Cardiac septum (tissue), 1 donor: ENCODE data around the gene CRELD1. TPM values are rescaled to one million over a fixed set of nuclear protein-coding genes. Genes with fewer than 3 reads are reported as not detected.

Experiments
- DNase-seq: peaks from one replicate; pipeline ENCODE4 v3.0.0-alpha.2; 2020; ENCODE audit warnings: low spot score
- intact Hi-C: fragments of 100-400 bp; cut with DNase I; formaldehyde crosslinking; loops from one replicate; pipeline ENCODE4 v1.14.0; 2022
- total RNA-seq: library from RNA; stranded (reverse); fragmentation: NEBNext Ultra II Directional; extraction: Animal tissue kit (Norgen Biotek cat#: 25700); gene quantifications from one replicate; pipeline ENCODE4 v1.2.1, GENCODE V29; 2021
- donor health status: DM: no; HTN: no; CAD: no.

CRELD1 gene
- total RNA-seq, 1 donor from 2014 or later, result 60.1 TPM

GRCh38 chr3:9948586-9948985 is 15.0 kb downstream of the CRELD1 start:
- no peak for DNase-seq
- intact Hi-C loops, result no loop called here

- intact Hi-C loops, result no loop called here
- DNase-seq, result no peak
Observed at GRCh38 chr3:9949115-9949514, 15.5 kb downstream of the CRELD1 start.

DNA sequence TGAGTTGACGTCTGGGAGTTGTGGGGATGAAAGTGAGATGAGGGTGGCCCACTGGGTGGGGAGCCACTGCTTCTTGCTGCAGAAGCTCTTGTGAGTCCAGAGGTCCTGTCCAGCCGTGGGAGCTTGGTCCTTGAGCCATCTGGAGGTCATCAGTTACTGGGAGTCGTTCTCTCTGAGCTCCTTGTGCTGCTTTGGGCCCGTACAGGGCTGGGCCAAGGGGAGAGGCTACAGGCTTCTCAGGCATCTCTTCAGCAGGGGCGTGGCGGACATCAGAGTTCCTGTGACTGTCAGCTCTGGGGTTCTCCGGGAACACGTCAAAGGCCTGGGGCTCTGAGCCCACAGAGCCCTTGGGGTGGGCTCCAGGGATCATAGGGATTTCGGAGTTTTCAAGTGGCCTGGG is 16.0 kb downstream of the CRELD1 start:
- intact Hi-C loops, result no loop called here
- DNase-seq, result no peak

- no peak for DNase-seq
- intact Hi-C loops, result no loop called here
Observed at GRCh38 chr3:9951126-9951525, 17.5 kb downstream of the CRELD1 start.

- no peak for DNase-seq
- intact Hi-C loops, result no loop called here
Observed at GRCh38 chr3:9951598-9951961, 17.9 kb downstream of the CRELD1 start.

- DNase-seq, result no peak
- intact Hi-C loops, result no loop called here
Observed at GRCh38 chr3:9951962-9952805, 18.6 kb downstream of the CRELD1 start, which contains the start of gene PRRT3. Gene PRRT3, minus strand, starts transcription at chr3:9952408. Its CDS starts 2,293 bp downstream, at chr3:9950115.

GRCh38 chr3:9955067-9955502 is 21.5 kb downstream of the CRELD1 start:
- intact Hi-C loops, result no loop called here
- DNase-seq, result no peak

GRCh38 chr3:9955611-9956352 is 22.1 kb downstream of the CRELD1 start:
- intact Hi-C loops, result no loop called here
- DNase-seq, result no peak

GRCh38 chr3:9957214-9957613 is 23.6 kb downstream of the CRELD1 start:
- intact Hi-C loops, result no loop called here
- no peak for DNase-seq

DNA sequence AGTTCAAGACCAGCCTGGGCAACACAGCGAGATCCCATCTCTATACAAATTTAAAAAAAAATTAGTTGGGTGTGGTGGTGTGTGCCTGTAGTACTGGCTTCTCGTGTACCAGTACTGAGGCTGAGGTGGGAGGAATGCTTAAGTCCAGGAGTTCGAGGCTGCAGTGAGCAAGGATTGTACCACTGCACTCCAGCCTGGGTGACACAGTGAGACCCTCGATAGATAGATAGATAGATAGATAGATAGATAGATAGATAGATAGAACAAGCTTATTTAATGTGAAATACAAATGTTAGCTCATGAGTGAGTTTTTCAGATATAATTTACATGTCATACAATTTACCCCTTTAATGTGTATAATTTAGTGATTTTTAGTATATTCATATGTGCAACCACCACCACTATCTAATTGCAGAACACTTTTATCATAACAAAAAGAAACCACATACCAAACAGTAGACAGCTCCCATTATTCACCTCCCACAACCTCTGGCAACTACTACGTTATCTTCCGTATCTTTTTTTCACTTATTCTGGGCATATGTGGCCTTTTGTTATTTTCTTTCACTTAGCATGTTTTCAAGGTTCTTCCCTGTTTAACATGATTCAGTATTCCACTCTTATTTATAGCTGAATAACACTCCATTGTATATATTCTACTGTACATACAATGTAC is 31.7 kb downstream of the CRELD1 start:
- intact Hi-C loops, result no loop called here
- no peak for DNase-seq

DNA sequence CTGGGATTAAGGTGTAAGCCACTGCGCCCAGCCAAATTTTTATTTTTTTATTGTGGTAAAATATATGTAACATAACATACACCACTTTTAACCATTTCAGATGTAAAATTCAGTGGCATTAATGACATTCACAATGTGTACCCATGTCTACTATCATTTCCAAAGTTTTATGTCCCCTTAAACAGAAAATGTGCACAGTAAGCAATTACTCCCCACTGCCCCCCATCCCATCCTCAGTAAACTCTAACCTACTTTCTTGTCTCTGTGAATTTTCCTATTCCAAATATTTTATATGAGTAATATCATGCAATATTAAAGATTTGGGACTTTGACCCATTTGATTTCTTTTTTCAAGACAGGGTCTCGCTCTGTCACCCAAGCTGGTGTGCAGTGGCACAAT is 33.2 kb downstream of the CRELD1 start:
- no peak for DNase-seq

DNA sequence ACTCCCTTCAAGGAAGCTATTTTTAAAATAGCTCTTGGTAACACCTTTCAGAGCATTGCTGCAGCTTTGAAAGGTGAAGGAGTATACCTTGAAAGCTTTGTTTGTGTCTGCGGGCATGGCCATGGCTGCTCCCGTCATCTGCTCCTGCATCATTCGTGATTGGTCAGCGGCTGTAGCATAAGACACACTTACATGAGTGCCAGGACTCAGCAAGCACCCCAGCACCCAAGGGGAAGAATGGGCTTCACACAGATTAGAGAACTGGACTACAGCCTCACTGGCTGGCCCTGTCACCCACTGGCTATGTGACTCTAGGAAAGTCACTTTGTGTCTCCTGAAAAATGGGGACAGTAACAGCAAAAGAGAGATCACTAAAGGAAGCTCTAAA is 36.0 kb downstream of the CRELD1 start:
- intact Hi-C loops, result no loop called here

More for the DNA sequence above, 33.2 kb downstream of the CRELD1 start:
- intact Hi-C loops, result no loop called here

DNA sequence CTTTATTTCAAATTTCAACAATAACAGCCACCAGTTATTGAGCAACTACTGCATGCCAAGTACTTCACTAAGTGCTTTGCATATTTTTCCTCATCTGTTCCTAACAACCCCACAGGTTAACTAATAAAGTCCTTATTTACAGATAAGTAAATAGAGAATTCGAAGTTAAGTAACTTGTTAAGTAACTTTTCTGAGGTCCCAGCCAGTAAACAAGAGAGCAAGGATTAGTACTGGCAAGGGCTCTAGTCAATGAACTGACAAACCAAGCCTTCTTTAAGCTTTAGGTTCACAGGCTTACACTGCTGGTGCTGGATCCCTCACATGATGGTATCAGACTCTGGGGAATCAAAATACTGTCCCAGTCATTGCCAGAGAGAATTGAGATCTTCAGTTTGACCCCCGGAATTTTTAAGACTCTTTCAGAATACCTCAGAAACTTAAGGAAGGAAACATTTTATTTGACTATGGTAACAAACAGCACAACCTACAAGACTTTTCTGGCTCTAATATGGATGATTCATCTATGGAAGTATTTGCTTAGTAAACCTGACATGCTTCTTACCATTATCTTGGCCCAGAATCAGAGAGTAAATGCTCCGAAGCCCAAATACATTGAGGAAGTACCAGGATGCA is 36.5 kb downstream of the CRELD1 start:
- DNase-seq, result no peak
- intact Hi-C loops, result no loop called here

More for the DNA sequence above, 36.0 kb downstream of the CRELD1 start:
- no peak for DNase-seq

GRCh38 chr3:9976721-9977709 is 43.4 kb downstream of the CRELD1 start:
- DNase-seq, result peak; percentile 81
- intact Hi-C loops, result no loop called here

GRCh38 chr3:9978710-9979305 is 45.2 kb downstream of the CRELD1 start:
- intact Hi-C loops, result no loop called here

DNA sequence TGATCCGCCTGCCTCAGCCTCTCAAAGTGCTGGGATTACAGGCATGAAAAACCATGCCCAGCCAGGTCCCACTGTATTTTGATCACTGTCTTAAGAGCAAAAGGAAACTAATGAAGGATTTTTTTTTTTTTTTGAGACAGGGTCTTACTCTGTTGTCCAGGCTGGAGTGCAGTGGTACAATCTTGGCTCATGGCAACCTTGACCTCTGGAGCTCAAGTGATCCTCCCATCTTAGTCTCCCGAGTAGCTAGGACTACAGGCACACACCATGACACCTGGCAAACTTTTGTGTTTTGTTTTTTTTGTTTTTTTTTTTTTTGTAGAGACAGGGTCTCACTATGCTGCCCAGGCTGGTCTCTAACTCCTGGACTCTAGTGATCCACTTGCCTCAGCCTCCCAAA is 46.6 kb downstream of the CRELD1 start:
- intact Hi-C loops, result no loop called here
- DNase-seq, result no peak

More at GRCh38 chr3:9978710-9979305, 45.2 kb downstream of the CRELD1 start:
- DNase-seq, result no peak

DNA sequence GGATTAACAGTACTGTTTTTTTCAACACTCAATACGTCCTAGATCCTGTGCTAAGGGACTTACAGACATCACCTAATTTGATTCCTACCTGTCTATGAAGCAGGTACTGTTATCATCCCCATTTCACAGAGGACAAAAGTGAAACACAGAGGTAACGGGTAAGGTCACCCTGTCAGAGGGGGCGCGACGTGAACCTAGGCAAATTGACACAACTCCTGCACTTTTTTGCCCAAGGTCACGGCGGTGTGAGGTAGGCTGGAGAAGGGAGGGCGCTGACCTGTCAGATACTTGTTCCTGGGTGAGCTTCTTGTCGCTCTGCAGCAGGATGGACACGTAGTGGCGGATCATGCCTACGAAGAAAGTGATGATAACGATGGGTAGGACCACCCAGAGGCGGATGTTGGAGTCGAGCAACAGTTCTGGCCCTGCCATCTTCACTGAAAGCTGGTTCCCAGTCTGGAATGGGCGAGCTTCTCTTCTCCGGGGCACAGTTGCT is 52.6 kb downstream of the CRELD1 start:
- DNase-seq, result no peak
- intact Hi-C loops, result loop anchor here (5.0 kb wide), 1 partner anchor 41 kb away; the partner anchor contains the start of gene FANCD2
